ENCODE measurements around the gene GPBP1.
"Not testable (repeated sequence)": the region's sequence is repeated elsewhere in the genome, so short reads cannot be mapped to it uniquely, and the experiment has no call there.

The GPBP1 gene

DNA sequence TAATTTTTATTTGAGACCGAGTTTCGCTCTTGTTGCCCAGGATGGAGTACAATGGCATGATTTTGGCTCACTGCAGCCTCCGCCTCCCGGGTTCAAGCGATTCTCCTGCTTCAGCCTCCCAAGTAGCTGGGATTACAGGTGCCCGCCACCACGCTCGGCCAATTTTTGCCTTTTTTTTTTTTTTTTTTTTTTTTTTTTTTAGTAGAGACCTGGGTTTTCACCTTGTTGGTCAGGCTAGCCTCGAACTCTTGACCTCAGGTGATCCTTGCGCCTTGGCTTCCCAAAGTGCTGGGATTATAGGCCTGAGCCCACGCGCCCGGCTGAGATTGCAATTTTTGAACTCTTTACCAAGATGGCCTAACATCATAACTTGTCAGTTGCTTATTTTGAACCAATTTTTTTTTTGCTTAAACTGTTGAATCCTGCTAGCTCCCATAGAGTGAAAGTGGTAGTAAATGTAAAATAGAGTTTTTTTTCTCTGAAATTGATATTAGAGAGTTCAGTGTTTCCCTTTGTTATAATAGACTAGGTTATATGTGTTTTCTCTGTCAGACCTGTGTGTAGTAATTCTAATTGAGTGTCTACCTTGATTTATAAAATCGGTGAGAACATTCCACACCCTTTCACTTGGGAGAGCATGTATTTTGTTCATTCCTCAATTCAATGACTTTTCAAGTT is 3.8 kb downstream of the GPBP1 start:
- no peak for DNase-seq (ENCODE audit: low read depth)

DNA sequence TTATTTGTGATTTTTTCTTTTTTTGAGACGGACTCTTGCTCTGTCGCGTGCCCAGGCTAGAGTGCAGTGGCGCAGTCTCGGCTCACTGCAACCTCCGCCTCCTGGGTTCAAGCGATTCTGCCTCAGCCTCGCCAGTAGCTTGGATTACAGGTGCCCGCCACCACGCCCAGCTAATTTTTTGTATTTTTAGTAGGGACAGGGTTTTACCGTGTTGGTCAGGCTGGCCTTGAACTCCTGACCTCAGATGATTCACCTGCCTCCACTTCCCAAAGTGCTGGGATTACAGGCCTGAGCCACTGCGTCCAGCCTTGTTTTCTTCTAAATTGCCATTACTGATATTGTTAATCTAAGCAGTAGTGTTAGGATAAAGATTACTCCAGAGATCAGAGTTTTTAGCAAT is 4.4 kb downstream of the GPBP1 start:
- not testable (repeated sequence) for DNase-seq (ENCODE audit: low read depth)

DNA sequence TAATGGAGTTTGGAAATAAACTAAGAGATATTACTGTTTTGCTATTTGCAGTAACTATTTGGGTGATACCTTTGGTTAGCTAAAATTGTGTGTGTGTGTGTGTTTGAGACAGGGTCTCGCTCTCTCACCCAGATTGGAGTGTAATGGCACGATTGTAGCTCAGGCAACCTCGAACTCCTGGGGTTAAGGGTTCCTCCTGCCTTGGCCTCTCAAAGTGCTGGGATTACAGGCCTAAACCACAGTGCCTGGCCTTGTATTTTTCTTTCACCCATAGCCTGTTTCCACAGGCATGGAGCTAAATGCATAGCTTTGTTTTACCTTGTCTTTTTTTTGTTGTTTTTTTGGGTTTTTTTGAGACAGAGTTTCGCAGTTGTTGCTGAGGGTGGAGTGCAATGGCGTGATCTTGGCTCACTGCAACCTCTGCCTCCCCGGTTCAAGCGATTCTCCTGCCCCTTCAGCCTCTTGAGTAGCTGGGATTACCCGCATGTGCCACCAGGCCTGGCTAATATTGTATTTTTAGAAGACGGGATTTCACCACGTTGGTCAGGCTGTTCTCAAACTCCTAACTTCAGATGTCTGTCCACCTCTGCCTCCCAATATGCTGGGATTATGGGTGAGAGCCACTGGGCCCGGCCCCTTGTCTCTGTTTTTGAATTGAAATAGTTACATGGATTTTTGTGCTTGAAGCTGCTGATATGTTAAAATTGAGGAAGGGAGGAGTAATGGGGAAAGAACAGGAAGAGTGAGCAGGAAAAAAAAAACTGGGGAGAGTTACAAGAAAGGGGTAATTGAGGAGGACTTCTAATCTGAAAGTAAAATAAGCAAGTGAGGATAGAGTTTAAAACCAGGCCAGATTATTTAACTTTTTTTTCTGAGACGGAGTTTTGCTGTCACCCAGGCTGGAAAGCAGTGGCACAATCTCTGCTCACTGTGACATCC is 5.7 kb downstream of the GPBP1 start:
- DNase-seq (ENCODE audit: low read depth), result no peak

DNA sequence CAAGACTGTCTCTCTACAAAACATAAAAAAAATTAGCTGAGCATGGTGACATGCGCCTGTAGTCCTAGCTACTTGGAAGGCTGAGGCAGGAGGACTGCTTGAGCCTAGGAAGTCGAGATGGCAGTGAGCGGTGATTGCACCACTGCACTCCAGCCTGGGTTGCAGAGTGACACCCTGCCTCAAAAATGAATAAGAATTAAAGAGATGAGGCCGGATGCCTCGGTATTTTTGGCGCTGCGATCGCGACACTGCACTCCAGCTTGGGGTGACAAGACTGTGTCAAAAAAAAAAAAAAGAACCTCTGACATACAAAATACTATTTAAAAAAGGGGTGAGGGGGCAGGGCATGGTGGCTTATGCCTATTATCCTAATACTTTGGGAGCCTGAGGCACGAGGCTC is 7.3 kb downstream of the GPBP1 start:
- DNase-seq (ENCODE audit: low read depth), result no peak

DNA sequence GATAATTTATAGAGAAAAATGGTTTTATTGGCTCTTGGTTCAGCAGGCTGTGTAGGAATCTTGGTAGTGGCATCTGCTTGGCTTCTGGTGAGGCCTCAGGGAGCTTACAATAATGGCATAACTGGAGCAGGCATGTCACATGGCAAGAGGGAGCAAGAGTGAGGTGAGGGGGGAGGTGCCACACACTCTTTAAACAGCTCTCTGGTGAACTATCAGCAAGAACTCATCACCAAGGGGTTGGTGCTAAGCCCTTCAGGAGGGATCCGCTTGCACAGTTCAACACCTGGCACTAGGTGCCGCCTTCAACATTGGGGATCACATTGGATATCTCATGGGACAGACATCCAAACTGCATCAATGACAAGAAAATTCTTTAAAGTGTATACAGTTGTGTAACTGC is 10.5 kb downstream of the GPBP1 start:
- no peak for DNase-seq (ENCODE audit: low read depth)

DNA sequence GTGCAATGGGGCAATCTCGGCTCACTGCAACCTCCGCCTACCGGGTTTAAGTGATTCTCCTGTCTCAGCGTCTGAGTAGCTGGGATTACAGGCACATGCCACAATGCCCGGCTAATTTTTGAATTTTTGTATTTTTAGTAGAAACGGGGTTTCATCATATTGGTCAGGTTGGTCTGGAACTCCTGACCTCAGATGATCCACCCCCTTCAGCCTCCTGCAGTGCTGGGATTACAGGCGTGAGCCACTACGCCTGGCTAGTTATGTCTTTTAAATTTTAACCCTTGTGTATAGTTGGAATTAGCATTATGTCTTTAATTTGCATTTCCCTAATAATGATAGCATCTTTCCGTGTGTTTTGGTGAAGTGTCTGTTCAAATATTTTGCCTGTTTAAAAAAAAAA is 11.5 kb downstream of the GPBP1 start:
- no peak for DNase-seq (ENCODE audit: low read depth)

DNA sequence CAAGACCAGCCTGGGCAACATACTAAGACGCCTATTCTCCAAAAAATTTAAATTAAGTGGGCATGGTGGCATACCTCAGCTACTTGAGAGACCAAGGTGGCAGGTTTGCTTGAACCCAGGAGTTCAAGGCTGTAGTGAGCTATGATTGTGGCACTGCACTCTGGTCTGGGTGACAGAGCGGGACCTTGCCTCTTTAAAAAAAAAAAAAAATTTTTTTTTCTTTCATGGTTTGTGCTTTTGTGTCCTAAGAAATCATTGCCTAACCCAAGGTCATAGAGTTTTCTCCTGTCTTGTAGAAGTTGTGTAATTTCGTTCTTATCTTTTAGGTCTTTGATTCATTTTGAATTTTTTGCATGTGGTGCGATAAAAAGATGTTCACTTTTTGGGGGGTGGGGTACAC is 12.3 kb downstream of the GPBP1 start:
- DNase-seq (ENCODE audit: low read depth), result no peak

DNA sequence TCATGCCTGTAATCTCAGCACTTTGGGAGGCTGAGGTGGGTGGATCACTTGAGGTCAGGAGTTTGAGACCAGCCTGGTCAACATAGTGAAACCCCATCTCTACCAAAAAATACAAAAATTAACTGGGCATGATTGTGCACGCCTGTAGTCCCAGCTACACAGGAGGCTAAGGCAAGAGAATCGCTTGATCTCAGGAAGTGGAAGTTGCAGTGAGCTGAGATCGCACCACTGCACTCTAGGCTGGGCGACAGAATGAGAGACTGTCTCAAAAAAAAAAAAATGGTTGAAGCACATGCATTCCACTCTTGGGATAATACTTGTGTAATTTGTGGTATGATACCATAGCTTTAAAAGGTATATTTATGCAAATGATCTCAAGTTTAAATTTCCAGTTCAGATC is 14.1 kb downstream of the GPBP1 start:
- DNase-seq (ENCODE audit: low read depth), result not testable (repeated sequence)

DNA sequence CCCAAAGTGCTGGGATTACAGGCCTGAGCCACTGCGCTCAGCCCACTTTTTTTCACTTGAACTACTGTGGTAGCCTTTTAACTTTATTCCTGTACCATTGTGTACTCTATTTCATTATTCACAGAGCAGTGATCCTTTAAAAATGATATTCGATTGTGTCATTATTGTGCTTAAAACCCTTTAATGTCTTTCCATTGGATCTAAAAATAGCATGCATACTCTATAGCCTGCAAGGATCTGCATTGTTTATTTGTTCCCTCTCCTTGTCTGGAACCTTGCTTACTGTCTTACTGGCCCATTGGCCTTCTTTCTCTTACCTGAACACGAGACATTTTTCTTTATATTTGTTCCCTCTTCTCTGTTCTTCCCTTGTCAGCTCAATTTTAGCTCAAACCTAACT is 15.7 kb downstream of the GPBP1 start:
- DNase-seq (ENCODE audit: low read depth), result no peak

DNA sequence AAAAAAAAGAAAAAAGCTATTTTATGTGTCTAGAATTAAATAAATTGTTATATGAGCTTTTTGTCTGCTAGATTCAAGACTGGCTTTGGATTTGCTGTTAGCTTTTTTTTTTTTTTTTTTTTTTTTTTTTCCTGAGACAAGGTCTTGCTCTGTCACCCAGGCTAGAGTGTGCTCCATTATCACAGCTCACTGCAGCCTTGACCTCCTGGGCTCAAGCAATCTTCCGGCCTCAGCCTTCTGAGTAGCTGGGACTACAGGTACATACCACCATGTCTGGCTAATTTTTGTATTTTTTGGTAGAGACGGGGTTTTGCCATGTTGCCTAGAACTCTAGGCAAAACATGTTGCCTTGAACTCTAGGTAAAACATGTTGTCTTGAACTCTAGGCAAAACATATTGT is 16.7 kb downstream of the GPBP1 start:
- DNase-seq (ENCODE audit: low read depth), result no peak

DNA sequence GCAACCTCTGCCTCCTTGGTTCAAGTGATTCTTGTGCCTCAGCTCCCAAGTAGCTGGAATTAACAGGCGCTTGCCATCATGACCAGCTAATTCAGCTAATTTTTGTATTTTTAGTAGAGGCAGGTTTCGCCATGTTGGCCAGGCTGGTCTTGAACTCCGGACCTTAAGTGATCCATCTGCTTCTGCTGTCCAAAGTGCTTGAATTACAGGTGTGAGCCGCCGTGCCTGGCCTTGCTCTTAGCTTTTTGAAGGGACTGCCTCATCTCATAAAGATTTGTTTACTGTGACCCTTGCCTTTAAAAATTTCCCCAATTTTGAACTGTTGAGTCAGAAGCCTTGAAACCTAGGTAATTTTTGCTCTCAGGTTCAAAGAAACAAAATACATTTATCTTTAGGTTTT is 17.3 kb downstream of the GPBP1 start:
- no peak for DNase-seq (ENCODE audit: low read depth)

DNA sequence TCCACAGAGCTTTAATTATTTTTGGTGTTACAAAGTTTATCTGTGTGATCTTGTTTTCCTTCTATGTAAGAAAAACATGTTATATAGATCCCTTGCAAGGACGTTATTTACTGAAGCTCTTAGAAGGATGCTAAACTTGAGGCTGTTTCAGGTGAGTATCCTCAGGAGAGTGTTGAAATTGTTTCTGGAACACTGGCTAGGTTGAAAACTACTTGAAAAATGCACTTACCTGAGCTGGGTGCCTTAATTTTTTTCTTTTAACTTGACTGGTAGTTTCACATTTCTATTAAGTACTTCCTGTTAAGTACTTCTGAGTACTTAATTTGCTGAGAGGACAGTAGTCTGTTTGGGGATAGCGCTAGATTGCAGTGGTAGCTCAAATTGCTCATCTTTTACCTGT is 18.1 kb downstream of the GPBP1 start:
- DNase-seq (ENCODE audit: low read depth), result no peak

DNA sequence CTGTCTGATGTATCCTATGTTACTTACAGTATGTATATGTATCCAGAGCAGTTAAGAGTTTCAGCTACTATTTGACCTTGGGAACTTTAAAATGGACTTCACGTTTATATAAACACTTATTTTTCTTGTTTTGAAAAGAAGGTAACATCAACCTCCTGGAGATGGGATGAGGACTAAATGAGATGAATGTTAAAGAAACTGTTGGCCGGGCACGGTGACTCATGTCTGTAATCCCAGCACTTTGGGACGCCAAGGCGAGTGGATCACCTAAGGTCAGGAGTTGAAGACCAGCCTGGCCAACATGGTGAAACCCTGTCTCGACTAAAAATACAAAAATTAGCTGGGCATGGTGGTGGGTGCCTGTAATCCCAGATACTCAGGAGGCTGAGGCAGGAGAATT is 19.0 kb downstream of the GPBP1 start:
- not testable (repeated sequence) for DNase-seq (ENCODE audit: low read depth)

DNA sequence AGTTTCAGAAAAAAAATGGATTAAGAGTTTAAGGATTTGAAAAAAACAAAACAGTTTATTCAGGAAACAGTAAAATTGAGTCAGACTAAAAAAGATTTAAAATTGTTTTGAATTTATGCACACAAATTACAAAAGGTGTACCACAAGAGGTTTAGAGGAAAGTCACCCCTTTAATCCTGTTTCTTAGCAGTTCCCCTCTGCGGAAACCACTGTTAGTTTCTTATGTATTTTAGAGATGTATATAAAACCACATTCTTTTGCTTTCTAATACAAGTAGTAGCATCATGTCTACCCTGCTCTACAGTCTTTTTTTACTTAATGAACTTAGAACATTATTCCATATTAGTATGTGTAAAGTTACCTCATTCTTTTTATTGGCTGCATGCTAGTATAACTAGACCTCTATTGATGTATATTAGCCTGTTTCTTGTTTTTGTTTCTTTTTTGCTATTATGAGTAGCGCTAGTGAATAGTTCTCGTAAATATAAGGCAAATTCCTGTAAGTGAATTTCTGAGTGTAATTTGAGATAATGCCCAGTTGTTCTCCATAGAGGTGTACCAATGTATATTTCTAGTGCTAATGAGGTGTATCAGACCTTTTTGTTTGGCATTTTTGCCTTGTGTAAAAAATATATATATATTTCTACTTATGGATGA is 20.0 kb downstream of the GPBP1 start:
- DNase-seq (ENCODE audit: low read depth), result no peak

DNA sequence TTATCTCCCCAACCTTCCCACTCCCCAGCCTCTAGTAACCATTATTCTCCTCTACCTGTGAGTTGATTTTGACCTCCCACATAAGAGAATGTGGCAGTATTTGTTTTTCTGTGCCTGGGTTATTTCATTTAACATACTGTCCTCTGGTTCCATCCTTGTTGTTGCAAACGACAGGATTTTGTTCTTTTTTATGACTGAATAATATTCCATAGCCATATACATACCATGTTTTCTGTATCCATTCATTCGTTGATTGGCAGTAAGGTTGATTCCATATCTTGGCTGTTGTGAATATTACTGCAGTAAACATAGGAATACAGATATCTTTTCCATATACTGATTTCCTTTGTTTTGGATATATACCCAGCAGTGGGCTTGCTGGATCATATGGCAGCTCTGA is 20.8 kb downstream of the GPBP1 start:
- no peak for DNase-seq (ENCODE audit: low read depth)

DNA sequence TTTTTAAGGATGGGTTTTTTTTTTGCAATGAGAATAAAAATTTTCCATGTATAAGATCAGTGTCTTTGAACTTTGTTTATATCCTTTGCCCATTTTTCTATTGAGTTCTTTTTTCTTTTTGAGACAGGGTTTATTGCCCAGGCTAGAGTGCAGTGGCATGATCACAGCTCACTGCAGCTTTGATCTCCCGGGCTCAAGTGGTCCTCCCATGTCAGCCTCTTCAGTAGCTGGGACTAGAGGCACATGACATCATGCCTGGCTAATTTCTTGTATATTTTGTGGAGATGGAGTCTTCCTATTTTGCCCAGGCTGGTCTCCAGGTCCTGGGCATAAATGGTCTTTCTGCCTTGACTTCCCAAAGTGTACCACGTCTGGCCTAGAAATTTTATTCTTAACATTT is 21.2 kb downstream of the GPBP1 start:
- DNase-seq (ENCODE audit: low read depth), result no peak

DNA sequence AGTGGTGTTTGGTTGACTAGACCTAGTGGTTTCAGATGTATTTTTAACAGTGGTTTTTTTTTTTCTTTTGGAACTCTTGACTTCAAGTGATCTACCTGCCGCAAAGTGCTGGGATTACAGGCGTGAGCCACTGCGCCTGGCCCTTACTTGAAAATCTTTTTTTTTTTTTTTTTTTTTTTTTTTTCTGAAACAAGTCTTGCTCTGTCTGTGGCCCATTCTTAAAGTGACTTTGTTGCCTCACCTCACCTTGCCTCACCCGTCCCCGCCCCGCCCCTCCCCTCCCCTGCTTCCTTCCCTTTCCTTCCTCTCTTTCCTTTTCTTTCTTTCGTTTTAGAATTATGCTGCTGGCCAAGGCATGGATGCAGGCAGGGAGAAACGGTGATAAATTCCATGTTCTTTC is 26.0 kb downstream of the GPBP1 start:
- DNase-seq (ENCODE audit: low read depth), result no peak

DNA sequence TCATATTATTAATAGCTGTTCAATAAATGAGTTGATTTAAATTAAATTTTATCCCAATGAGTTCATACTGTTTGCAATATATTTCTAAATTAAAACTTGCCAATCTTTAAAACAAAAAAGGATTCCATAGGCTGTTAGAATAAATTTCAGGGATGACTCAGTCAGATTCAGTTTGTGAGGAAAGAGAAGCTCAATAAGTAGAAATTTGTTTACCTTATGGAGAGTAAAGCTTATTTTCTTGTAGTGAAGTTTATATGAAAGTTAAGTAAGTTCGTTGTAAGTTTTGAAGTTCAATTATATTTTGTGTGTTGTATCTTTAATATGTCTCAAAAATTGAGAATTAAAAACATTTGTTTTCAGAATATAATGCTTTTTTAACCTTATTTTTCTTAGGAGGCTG is 29.0 kb downstream of the GPBP1 start:
- DNase-seq (ENCODE audit: low read depth), result no peak

DNA sequence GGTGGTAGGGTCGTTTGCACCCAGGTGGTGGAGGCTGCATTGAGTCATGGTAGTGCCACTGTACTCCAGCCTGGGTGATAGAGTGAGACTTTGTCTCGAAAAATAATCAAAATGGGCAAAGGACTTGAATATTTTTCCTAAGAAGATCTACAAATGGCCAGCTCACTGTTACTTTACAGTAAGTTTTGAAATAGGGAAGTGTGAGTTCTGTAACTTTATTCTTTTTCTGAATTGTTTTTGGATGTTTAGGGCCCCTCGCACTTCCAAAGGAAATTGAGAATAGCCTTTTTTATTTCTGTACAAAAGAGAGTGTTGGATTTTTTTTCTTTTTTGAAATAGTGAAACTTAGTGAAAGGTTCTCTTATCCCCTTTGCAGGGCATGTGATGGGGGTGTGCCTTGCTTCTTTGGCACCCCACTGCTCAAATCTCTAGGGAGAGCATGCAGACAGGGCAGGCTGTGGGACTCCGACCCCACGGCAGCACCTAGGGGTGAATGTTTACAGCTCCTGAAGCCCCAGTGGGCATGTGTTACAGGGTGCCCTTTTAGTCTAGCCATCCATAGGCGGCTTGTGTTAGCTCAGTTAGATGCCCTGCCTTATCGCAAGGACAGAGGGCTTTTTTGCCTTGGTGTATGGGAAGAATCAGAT is 33.3 kb downstream of the GPBP1 start:
- DNase-seq (ENCODE audit: low read depth), result no peak

DNA sequence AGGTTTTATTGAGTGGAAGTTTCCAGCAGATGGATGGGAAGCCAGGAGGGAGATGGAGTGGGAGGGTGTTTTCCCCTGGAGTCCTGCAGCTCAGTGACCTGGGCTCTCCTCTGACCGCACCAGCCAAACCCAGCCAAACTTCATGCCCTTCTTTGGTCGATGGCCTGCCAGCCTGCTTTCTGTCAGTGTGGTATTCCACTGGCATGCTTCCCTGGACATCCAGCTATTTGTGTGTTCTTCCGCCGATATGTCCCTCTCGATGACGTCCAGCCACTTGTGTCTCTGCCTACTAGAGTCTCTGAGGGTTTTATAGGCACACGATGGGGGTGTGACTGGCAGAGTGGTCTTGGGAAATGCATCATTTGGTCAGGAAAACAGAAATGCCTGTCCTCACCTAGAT is 33.8 kb downstream of the GPBP1 start:
- no peak for DNase-seq (ENCODE audit: low read depth)

DNA sequence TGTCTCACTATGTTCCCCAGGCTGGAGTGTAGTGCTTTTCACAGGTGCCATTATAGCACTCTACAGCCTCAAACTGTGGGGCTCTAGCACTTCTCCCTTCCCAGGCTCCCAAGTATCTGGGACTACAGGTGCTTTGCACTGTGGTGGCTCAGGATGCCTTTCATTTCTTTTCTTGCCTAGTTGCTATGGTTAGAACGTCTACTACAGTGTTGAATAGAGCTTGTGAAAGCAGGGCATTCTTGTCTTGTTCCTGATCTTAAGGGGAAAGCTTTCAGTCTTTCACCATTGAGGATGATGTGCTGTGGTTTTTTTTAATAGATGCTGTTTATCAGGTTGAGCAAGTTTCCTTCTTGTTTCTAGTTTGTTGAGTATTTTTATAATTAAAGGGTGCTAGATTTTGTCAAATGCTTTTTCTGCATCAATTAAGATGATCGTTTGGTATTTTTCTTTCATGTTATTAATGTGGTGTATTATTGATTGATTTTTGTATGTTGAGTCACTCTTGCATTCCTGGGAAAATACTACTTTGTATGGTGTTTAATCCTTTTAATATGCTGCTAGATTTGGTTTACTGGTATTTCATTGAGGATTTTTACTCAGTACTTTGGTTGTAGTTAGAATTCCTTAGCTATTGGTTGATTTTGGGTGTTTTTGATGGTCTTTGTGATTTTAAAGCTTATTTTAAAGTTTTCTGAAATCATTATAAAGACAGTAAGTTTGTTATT is 35.6 kb downstream of the GPBP1 start:
- DNase-seq (ENCODE audit: low read depth), result no peak

DNA sequence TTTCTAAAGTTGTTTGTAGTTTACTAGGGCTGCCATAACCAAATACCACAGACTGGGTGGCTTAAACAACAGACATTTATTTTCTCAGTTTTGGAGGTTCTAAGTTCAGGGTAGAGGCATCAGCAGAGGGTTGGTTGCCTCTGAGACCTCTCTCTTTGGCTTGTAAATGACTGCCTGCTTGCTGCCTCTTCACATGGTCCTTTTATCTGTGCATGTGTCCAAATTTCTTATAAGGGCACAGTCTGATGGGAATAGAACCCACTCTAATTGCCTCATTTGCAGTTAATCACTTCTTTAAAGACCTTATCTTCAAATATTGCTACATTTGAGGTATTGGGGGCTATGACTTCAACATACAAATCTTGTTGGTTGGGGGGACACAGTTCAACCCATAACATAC is 36.8 kb downstream of the GPBP1 start:
- DNase-seq (ENCODE audit: low read depth), result no peak

Measured in T-helper 22 cell (primary cell).